Thyroid gland (tissue), 4 donors: ENCODE results near the gene MAS1L. TPM values are rescaled to one million over a fixed set of nuclear protein-coding genes. Genes with fewer than 3 reads are reported as not detected.

Source experiments
- DNase-seq, 2 donors: peaks; one replicate each; pipeline ENCODE4 v3.0.0-alpha.2; 2019
- H3K27ac ChIP-seq, 3 donors: fragments of 200-600 bp; sonication (generic); 1 replicate in 2 of 3; 2 replicates in 1 of 3; pipeline ENCODE4 v1.5.1; 2016 to 2019; ENCODE audit warnings: mild to moderate bottlenecking in 1 of 3, moderate library complexity in 1 of 3
- H3K27me3 ChIP-seq: fragments of 200-600 bp; sonication (generic); one replicate; pipeline ENCODE4 v1.5.1; 2019
- H3K36me3 ChIP-seq, 2 donors: fragments of 200-600 bp; sonication (generic); one replicate each; pipeline ENCODE4 v1.5.1; 2016 to 2019
- H3K4me1 ChIP-seq, 2 donors: fragments of 200-600 bp; sonication (generic); one replicate each; pipeline ENCODE4 v1.5.1; 2017 to 2019
- H3K4me3 ChIP-seq, 3 donors: fragments of 200-600 bp; sonication (generic); replicated peaks in 1 of 3; 1 replicate in 2 of 3; 2 replicates in 1 of 3; pipeline ENCODE4 v1.5.1; 2016; ENCODE audit warnings: mild to moderate bottlenecking in 1 of 3
- H3K9me3 ChIP-seq: fragments of 200-600 bp; sonication (generic); one replicate; pipeline ENCODE4 v1.5.1; 2017
- POLR2A ChIP-seq, 2 donors: fragments of 450-650 bp; IDR thresholded peaks; one replicate each; pipeline ENCODE4 v1.6.1; 2017; ENCODE audit warnings: antibody characterized with exemption in 2 of 2, mild to moderate bottlenecking in 2 of 2, moderate library complexity in 1 of 2
- WGBS, 2 donors: methylation state at CpG; one replicate each; pipeline ENCODE4 v1.1.5; 2017; 5-methylcytosine and 5-hydroxymethylcytosine counted together
- intact Hi-C: fragments of 100-400 bp; cut with DNase I; formaldehyde crosslinking; loops from one replicate; pipeline ENCODE4 v1.15.1; 2023
- total RNA-seq, 4 donors: library from RNA; depleted of rRNA; stranded (reverse); fragments of >200 nt; gene quantifications; one replicate each; pipeline ENCODE4 v1.2.3, GENCODE V29; 2016
- TF ChIP-seq, protein P1 (sequence below), 6 experiments: fragments of 200-600 bp in 3 of 6; fragments of 450-650 bp in 3 of 6; sonication (generic) in 3 of 6; IDR thresholded peaks; one replicate each; pipeline ENCODE4 v1.5.1; 2016 to 2019; ENCODE audit warnings: antibody characterized with exemption in 6 of 6, mild to moderate bottlenecking in 2 of 6, inconsistent platforms in 1 of 6, moderate library complexity in 1 of 6

MAS1L gene
- total RNA-seq, 4 donors from 2014 or later, result not detected

- Histone ChIP-seq H3K27me3 (no peaks in the 10 kb centered on the region), H3K9me3 (no peaks in the 10 kb centered on the region), H3K27ac (no peak overlapping the region), H3K4me3 (no peak overlapping the region), H3K4me1 (no peaks in the 10 kb centered on the region), H3K36me3 (no peaks in the 10 kb centered on the region)
- no peak for DNase-seq
- TF ChIP-seq, protein P1, sequence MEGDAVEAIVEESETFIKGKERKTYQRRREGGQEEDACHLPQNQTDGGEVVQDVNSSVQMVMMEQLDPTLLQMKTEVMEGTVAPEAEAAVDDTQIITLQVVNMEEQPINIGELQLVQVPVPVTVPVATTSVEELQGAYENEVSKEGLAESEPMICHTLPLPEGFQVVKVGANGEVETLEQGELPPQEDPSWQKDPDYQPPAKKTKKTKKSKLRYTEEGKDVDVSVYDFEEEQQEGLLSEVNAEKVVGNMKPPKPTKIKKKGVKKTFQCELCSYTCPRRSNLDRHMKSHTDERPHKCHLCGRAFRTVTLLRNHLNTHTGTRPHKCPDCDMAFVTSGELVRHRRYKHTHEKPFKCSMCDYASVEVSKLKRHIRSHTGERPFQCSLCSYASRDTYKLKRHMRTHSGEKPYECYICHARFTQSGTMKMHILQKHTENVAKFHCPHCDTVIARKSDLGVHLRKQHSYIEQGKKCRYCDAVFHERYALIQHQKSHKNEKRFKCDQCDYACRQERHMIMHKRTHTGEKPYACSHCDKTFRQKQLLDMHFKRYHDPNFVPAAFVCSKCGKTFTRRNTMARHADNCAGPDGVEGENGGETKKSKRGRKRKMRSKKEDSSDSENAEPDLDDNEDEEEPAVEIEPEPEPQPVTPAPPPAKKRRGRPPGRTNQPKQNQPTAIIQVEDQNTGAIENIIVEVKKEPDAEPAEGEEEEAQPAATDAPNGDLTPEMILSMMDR (IDR thresholded peaks at IDR 0.05), result no peak
- TF ChIP-seq POLR2A (IDR thresholded peaks at IDR 0.05), result no peak
- 60 to 62% methylated on average over 2 of the region's 2 CpGs for WGBS, 2 donors
- intact Hi-C loops, result no loop called here
Observed at GRCh38 chr6:29465279-29465678, 22.5 kb downstream of the MAS1L start.

DNA sequence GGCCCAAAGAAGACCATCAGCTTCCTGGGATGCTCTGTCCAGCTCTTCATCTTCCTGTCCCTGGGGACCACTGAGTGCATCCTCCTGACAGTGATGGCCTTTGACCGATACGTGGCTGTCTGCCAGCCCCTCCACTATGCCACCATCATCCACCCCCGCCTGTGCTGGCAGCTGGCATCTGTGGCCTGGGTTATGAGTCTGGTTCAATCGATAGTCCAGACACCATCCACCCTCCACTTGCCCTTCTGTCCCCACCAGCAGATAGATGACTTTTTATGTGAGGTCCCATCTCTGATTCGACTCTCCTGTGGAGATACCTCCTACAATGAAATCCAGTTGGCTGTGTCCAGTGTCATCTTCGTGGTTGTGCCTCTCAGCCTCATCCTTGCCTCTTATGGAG lies 25.7 kb downstream of the MAS1L start:
- intact Hi-C loops, result no loop called here
- Histone ChIP-seq H3K4me1 (no peaks in the 10 kb centered on the region), H3K9me3 (no peaks in the 10 kb centered on the region), H3K36me3 (no peaks in the 10 kb centered on the region), H3K27ac (no peak overlapping the region), H3K4me3 (no peak overlapping the region), H3K27me3 (no peaks in the 10 kb centered on the region)
- DNase-seq, result no peak
- WGBS, 2 donors, result 82 to 90% methylated on average over 6 of the region's 6 CpGs
- TF ChIP-seq POLR2A (IDR thresholded peaks at IDR 0.05), result no peak
- TF ChIP-seq, protein P1 (IDR thresholded peaks at IDR 0.05), result no peak

GRCh38 chr6:29461021-29461814 lies 26.5 kb downstream of the MAS1L start:
- Histone ChIP-seq H3K27ac (no peak overlapping the region), H3K4me3 (no peak overlapping the region), H3K27me3 (no peaks in the 10 kb centered on the region), H3K36me3 (no peaks in the 10 kb centered on the region), H3K9me3 (no peaks in the 10 kb centered on the region), H3K4me1 (no peaks in the 10 kb centered on the region)
- intact Hi-C loops, result no loop called here
- no peak for DNase-seq
- WGBS, 2 donors, result 72 to 82% methylated on average over 5 of the region's 5 CpGs
- no peak for TF ChIP-seq POLR2A (IDR thresholded peaks at IDR 0.05)
- TF ChIP-seq, protein P1 (IDR thresholded peaks at IDR 0.05), result no peak

DNA sequence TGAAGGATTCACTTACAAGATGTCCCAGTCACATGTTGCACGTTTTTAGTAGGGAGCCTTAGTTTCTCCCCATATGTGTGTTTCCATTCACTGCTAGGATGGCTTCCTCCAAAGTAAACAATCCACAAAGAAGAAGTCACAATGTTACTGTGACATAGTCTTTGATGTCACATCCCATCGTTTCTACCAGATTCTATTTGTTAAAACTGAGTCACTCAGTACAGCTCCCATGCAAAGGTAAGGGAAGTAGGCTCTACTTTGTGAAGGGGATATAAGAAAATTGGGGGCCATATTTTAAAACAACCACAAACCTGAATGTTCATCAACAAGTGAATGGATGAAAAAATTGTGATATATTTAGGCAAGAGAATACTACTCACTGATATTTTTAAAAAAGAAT lies 30.8 kb downstream of the MAS1L start, which contains the start of the genes OR11A1 and OR2H1:
OR11A1 (minus strand) TSS at position 101 of the 400 bp plus-strand sequence. CDS start 29,430 bp downstream, outside the sequence.
OR2H1 (plus strand) TSS at position 185 of the 400 bp plus-strand sequence. CDS start 4,615 bp downstream, outside the sequence.
- Histone ChIP-seq H3K4me3 (no peak within 1 kb of the TSS), H3K27me3 (no peaks in the 10 kb centered on the region), H3K4me1 (no peaks in the 10 kb centered on the region), H3K9me3 (no peaks in the 10 kb centered on the region), H3K36me3 (no peaks in the 10 kb centered on the region), H3K27ac (no peak within 1 kb of the TSS)
- no peak for DNase-seq
- TF ChIP-seq POLR2A (IDR thresholded peaks at IDR 0.05), result no peak
- TF ChIP-seq, protein P1 (IDR thresholded peaks at IDR 0.05), result no peak
- intact Hi-C loops, result no loop called here
- 69 to 74% methylated on average over 2 of the region's 2 CpGs for WGBS, 2 donors

DNA sequence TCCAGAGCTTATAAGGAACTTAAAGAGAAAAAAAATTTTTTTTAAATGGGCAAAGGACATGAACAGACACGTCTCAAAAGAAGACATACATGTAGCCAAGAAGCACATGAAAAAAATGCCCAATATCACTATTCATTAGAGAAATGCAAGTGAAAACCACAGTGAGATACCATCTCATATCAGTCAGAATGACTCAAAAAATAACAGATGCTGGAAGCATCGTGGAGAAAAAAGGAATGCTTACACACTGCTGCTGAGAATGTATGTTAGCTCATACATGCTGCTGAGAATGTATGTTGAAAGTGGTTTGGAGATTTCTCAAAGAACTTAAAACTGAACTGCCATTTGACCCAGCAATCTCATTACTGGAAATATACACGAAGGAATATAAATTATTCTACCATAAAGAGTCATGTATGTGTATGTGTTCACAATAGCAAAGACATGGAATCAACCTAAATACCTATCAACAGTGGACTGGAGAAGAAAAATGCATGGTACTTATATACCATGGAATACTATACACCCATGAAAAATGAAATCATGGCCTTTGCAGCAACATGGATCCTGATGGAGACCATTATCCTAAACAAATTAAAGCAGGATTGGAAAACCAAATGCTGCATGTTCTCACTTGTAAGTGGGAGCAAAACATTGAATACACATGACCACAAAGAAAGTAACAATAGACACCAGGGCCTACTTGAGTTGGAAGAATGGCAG lies 36.1 kb downstream of the MAS1L start:
- intact Hi-C loops, result no loop called here
- Histone ChIP-seq H3K27me3 (no peaks in the 10 kb centered on the region), H3K27ac (no peak overlapping the region), H3K36me3 (no peaks in the 10 kb centered on the region), H3K4me3 (no peak overlapping the region), H3K9me3 (no peaks in the 10 kb centered on the region), H3K4me1 (no peaks in the 10 kb centered on the region)
- TF ChIP-seq, protein P1 (IDR thresholded peaks at IDR 0.05), result no peak
- no peak for TF ChIP-seq POLR2A (IDR thresholded peaks at IDR 0.05)
- 72 to 84% methylated on average over 3 of the region's 3 CpGs for WGBS, 2 donors
- no peak for DNase-seq
